GM12865 (cell line): ENCODE results near the gene PLEKHO1.

Experiments
- DNase-seq: peaks from one replicate; pipeline ENCODE4 v3.0.0; 2010; ENCODE audit warnings: low read depth
- H3K4me3 ChIP-seq: 2 replicates; pipeline ENCODE4 v1.5.1; 2011; ENCODE audit warnings: mild to moderate bottlenecking, low read depth, low read length, control low read depth
- TF ChIP-seq, protein P1 (sequence below): IDR thresholded peaks from 2 replicates; pipeline ENCODE4 v1.5.1; 2011; ENCODE audit warnings: low read length, control low read depth, low read depth, inconsistent platforms; ENCODE audit not compliant: insufficient read depth; ENCODE audit errors: missing control alignments

Gene PLEKHO1

GRCh38 chr1:150173141-150173585, 23.4 kb downstream of the PLEKHO1 start:
- no peak overlapping the region for H3K4me3 ChIP-seq
- DNase-seq = no peak
- TF ChIP-seq, protein P1, sequence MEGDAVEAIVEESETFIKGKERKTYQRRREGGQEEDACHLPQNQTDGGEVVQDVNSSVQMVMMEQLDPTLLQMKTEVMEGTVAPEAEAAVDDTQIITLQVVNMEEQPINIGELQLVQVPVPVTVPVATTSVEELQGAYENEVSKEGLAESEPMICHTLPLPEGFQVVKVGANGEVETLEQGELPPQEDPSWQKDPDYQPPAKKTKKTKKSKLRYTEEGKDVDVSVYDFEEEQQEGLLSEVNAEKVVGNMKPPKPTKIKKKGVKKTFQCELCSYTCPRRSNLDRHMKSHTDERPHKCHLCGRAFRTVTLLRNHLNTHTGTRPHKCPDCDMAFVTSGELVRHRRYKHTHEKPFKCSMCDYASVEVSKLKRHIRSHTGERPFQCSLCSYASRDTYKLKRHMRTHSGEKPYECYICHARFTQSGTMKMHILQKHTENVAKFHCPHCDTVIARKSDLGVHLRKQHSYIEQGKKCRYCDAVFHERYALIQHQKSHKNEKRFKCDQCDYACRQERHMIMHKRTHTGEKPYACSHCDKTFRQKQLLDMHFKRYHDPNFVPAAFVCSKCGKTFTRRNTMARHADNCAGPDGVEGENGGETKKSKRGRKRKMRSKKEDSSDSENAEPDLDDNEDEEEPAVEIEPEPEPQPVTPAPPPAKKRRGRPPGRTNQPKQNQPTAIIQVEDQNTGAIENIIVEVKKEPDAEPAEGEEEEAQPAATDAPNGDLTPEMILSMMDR = no peak

GRCh38 chr1:150176593-150176992, 26.9 kb downstream of the PLEKHO1 start:
- DNase-seq = no peak
- TF ChIP-seq, protein P1 = no peak
- no peak overlapping the region for H3K4me3 ChIP-seq

DNA sequence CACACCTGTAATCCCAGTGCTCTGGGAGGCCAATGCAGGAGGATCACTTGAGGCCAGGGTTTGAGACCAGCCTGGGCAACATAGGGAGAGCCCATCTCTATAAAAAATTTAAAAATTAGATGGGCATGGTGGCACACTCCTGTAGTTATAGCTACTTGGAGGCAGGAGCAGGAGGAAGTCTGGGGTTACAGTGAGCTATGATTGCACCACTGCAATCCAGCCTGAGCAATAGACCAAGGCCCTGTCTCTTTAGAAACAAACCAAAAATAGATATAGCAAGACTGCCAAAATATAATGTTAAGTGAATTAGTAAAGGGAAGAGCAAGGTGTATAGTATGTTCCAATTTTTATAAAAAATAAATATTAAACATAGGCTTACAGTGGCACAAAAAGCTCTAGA, 28.8 kb downstream of the PLEKHO1 start:
- TF ChIP-seq, protein P1 = no peak
- no peak overlapping the region for H3K4me3 ChIP-seq
- DNase-seq = no peak

DNA sequence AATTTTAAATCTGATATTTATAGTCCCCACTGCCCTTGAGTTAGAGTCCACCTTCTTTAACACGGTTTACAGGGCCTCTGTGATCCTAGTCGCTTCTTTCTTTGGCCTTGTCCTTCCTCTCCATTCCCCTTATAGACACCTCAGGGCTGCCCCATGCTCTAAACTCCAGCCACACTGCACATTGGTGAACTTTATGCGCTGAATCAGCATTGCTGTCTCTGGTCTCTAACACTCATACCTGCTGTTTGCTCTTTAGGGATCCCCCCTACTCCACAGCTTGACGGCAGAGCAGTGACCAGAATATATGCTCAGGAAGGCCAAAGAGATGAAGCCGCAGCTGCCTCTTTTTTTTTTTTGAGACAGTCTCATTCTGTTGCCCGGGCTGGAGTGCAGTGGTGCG, 30.2 kb downstream of the PLEKHO1 start:
- DNase-seq = no peak
- H3K4me3 ChIP-seq = no peak overlapping the region
- TF ChIP-seq, protein P1 = no peak

GRCh38 chr1:150180474-150180873, 30.8 kb downstream of the PLEKHO1 start:
- no peak for DNase-seq
- TF ChIP-seq, protein P1 = no peak
- no peak overlapping the region for H3K4me3 ChIP-seq

DNA sequence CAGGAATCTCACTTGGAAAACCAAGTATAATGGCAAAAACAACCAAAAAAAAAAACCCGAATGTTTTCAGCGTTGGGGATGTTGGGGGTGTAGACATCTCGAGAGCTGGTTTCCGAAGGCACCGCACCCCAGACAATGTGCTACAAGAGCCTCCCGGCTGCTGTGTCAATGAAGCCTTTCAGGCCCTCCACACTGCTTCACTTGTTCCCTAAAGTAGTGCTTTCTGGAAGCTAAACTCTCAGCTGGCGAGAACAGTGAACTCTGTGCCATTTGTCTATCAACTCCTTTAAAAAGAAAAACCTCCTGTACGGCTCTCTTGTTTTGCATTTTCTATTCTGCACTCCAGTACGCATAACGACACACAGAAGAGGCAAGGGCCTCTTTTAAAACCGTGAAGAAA, 32.5 kb downstream of the PLEKHO1 start:
- no peak for DNase-seq
- H3K4me3 ChIP-seq = no peak overlapping the region
- TF ChIP-seq, protein P1 = no peak

DNA sequence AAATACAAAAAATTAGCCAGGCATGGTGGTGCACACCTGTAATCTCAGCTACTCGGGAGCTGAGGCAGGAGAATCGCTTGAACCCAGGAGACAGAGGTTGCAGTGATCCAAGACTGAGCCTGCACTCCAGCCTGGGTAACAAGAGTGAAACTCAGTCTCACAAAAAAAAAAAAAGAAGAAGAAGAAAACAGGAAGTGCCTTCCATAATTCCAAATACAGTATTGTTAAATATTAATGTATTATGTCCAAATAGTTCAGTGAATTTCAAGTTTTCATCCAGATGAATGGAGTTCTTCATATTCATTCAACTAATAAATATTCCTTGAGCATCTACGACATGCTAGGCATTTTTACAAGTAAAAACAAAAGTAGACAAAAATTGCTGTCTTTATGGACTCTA, 33.3 kb downstream of the PLEKHO1 start:
- TF ChIP-seq, protein P1 = no peak
- no peak for DNase-seq
- H3K4me3 ChIP-seq = no peak overlapping the region
